Measurements from ENCODE around the gene PARP9.

PARP9 gene

GRCh38 chr3:122546151-122546550 is 17.9 kb downstream of the PARP9 start:
- DNase-seq, result no peak
- H3K27ac Mint-ChIP-seq, result no peak overlapping the region
- H3K27me3 Mint-ChIP-seq (ENCODE audit: low read depth, poor library complexity), result peaks cover 2% of the 10 kb centered on the region
- H3K36me3 Mint-ChIP-seq (ENCODE audit: low read depth), result no peaks in the 10 kb centered on the region
- H3K4me1 Mint-ChIP-seq, result no peaks in the 10 kb centered on the region
- no peaks in the 10 kb centered on the region for H3K9me3 Mint-ChIP-seq
- H3K4me3 Mint-ChIP-seq, result no peak overlapping the region
- TF ChIP-seq CTCF (IDR thresholded peaks at IDR 0.05), result no peak

GRCh38 chr3:122538956-122539490 is 25.1 kb downstream of the PARP9 start:
- no peak overlapping the region for H3K4me3 Mint-ChIP-seq
- no peak for DNase-seq
- H3K27me3 Mint-ChIP-seq (ENCODE audit: low read depth, poor library complexity), result peaks cover 4% of the 10 kb centered on the region
- no peak overlapping the region for H3K27ac Mint-ChIP-seq
- TF ChIP-seq CTCF (IDR thresholded peaks at IDR 0.05), result no peak
- no peaks in the 10 kb centered on the region for H3K9me3 Mint-ChIP-seq
- no peaks in the 10 kb centered on the region for H3K4me1 Mint-ChIP-seq
- H3K36me3 Mint-ChIP-seq (ENCODE audit: low read depth), result no peaks in the 10 kb centered on the region

- no peaks in the 10 kb centered on the region for H3K36me3 Mint-ChIP-seq (ENCODE audit: low read depth)
- no peak overlapping the region for H3K4me3 Mint-ChIP-seq
- H3K9me3 Mint-ChIP-seq, result no peaks in the 10 kb centered on the region
- DNase-seq, result no peak
- no peak for TF ChIP-seq CTCF (IDR thresholded peaks at IDR 0.05)
- H3K27me3 Mint-ChIP-seq (ENCODE audit: low read depth, poor library complexity), result peaks cover 4% of the 10 kb centered on the region
- no peak overlapping the region for H3K27ac Mint-ChIP-seq
- no peaks in the 10 kb centered on the region for H3K4me1 Mint-ChIP-seq
Measured at GRCh38 chr3:122536632-122537001, 27.5 kb downstream of the PARP9 start.

GRCh38 chr3:122535964-122536631 is 28.0 kb downstream of the PARP9 start:
- Mint-ChIP-seq H3K4me1 (no peaks in the 10 kb centered on the region), H3K4me3 (no peak overlapping the region), H3K9me3 (no peaks in the 10 kb centered on the region), H3K36me3 (ENCODE audit: low read depth) (no peaks in the 10 kb centered on the region), H3K27ac (no peak overlapping the region), H3K27me3 (ENCODE audit: low read depth, poor library complexity) (peaks cover 4% of the 10 kb centered on the region)
- TF ChIP-seq CTCF (IDR thresholded peaks at IDR 0.05), result no peak
- no peak for DNase-seq

- no peak overlapping the region for H3K4me3 Mint-ChIP-seq
- TF ChIP-seq CTCF (IDR thresholded peaks at IDR 0.05), result no peak
- H3K27me3 Mint-ChIP-seq (ENCODE audit: low read depth, poor library complexity), result peaks cover 4% of the 10 kb centered on the region
- no peaks in the 10 kb centered on the region for H3K9me3 Mint-ChIP-seq
- no peaks in the 10 kb centered on the region for H3K36me3 Mint-ChIP-seq (ENCODE audit: low read depth)
- DNase-seq, result no peak
- H3K27ac Mint-ChIP-seq, result no peak overlapping the region
- H3K4me1 Mint-ChIP-seq, result no peaks in the 10 kb centered on the region
Measured at GRCh38 chr3:122533931-122534334, 30.2 kb downstream of the PARP9 start.

- no peak overlapping the region for H3K27ac Mint-ChIP-seq
- no peaks in the 10 kb centered on the region for H3K4me1 Mint-ChIP-seq
- H3K4me3 Mint-ChIP-seq, result no peak overlapping the region
- peaks cover 4% of the 10 kb centered on the region for H3K27me3 Mint-ChIP-seq (ENCODE audit: low read depth, poor library complexity)
- no peaks in the 10 kb centered on the region for H3K36me3 Mint-ChIP-seq (ENCODE audit: low read depth)
- H3K9me3 Mint-ChIP-seq, result no peaks in the 10 kb centered on the region
- no peak for DNase-seq
- TF ChIP-seq CTCF (IDR thresholded peaks at IDR 0.05), result no peak
Measured at GRCh38 chr3:122533480-122533879, 30.6 kb downstream of the PARP9 start.
